Ishikawa (cell line): ENCODE results near the gene CHD5.

ENCODE experiments used
- MAX ChIP-seq: IDR thresholded peaks from 2 replicates; pipeline ENCODE4 v1.6.1; 2012
- YY1 ChIP-seq: IDR thresholded peaks from 2 replicates; pipeline ENCODE4 v1.6.1; 2012; ENCODE audit warnings: low read depth

DNA sequence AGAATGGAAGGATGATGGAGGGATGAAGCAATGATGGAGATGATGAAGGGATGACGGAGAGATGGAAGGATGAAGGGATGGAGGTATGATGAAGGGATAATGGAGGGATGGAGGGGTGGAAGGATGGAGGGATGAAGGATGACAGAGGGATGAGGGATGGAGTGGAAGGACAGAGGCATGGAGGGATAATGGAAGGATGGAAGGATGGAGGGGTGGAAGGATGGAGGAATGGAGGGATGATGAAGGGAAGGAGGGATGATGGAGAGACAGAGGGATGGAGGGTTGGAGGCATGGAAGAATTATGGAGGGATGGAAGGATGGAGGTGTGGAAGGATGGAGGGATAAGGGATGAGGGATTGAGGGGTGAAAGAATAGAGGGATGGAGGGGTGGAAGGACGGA is 71.6 kb downstream of the CHD5 start:
- TF ChIP-seq YY1 (no peak), MAX (no peak)
